Stimulated activated CD4-positive, alpha-beta T cell treated with anti-CD3 and anti-CD28 coated beads, Interleukin-12 subunit alpha, Interleukin-12 subunit beta, amount 100 ng/mL, for 48 hours (primary cell): Measurements from ENCODE around the gene CLCN3.
A peak's percentile ranks its signal among the peaks of the same experiment; 100 is the strongest.
"Not testable (repeated sequence)": the region's sequence is repeated elsewhere in the genome, so short reads cannot be mapped to it uniquely, and the experiment has no call there.

Experiments used
- DNase-seq, 3 donors: peaks; one replicate each; pipeline ENCODE4 v3.0.0-alpha.2; 2020; ENCODE audit warnings: low read depth in 2 of 3, low spot score in 1 of 3

The CLCN3 gene

GRCh38 chr4:169617306-169617705, 3.1 kb upstream of the CLCN3 start:
- no peak for DNase-seq

- DNase-seq = no peak
Observed at GRCh38 chr4:169618286-169618685, 2.1 kb upstream of the CLCN3 start.

GRCh38 chr4:169618986-169619385, 1.4 kb upstream of the CLCN3 start:
- DNase-seq = no peak

- DNase-seq = peak in 1 of 3 donors; percentile 32
Observed at GRCh38 chr4:169619518-169619957, 840 bp upstream of the CLCN3 start.

- no peak for DNase-seq
Observed at GRCh38 chr4:169620880-169621248, 486 bp downstream of the CLCN3 start.

GRCh38 chr4:169621731-169622492, 1.5 kb downstream of the CLCN3 start:
- peak in 1 of 3 donors; percentile 29 for DNase-seq

- no peak for DNase-seq
Observed at GRCh38 chr4:169622566-169622965, 2.2 kb downstream of the CLCN3 start.

GRCh38 chr4:169624012-169624411, 3.6 kb downstream of the CLCN3 start:
- not testable (repeated sequence) for DNase-seq

DNA sequence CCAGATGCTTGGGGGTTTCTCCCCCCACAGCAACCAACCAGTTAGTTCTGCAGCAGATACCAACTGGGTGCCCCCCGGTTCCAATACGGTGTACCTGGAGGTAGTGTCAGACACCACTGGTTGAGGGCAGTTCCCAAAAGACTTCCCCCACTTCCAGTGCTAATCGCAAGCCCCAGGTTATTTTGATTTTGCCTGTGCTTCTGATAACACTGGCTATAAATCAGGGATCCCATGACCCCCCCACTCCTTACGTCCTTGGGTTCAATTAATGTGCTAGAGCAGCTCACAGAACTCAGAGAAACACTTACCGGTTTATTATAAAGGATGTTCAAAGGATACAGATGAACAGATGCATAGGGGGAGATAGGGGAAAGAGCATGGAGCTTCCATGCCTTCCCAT, 5.5 kb downstream of the CLCN3 start:
- DNase-seq = no peak

- DNase-seq = no peak
Observed at GRCh38 chr4:169626331-169627282, 6.2 kb downstream of the CLCN3 start.

- DNase-seq = no peak
Observed at GRCh38 chr4:169627307-169627706, 6.9 kb downstream of the CLCN3 start.

DNA sequence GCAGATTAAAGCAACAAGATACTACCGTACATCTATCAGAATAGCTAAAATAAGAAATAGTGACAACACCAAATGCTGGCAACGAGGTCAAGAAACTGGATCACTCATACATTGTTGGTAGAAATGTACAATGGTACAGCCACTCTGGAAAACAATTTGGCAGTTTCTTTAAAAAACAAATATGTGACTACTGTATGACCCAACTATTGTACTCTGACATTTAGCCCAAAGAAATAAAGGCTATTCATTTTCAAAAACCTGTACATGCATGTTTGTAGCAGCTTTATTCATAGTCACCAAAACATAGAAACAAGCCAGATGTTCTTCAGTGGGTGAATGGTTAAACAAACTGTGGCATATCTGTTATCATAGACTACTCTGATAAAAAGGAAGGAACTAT, 8.2 kb downstream of the CLCN3 start:
- DNase-seq = no peak

DNA sequence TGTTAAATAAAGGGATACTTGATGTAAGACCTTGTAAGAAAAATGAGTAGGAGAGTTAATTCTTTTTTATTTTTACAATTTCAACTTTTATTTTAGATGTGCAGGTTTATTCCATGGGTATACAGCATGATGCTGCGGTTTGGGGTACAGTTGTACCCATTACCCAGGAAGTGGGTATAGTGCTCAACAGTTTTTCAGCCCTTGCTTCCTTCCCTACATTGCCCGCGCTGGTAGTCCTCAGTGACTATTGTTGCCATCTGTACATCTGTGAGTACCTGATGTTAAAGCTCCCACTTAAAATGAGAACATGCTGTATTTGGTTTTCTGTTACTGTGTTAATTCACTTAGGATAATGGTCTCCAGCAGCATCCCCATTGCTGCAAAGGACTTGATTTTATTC, 9.7 kb downstream of the CLCN3 start:
- no peak for DNase-seq

DNA sequence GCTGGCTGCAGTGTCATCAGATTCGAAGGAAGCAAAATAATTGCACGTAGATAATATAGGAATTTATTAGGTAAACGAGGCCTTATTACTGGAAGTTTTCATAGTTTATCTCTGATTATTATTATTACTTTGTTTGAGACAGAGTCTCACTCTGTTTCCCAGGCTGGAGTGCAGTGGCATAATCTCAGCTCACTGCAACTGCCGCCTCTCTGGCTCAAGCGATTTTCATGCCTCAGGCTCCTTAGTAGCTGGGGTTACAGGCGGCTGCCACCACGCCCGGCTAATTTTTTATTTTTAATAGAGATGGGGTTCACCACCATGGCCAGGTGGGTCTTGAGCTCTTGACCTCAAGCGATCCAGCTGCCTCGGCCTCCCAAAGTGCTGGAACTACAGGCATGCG, 12.5 kb downstream of the CLCN3 start:
- no peak for DNase-seq

DNA sequence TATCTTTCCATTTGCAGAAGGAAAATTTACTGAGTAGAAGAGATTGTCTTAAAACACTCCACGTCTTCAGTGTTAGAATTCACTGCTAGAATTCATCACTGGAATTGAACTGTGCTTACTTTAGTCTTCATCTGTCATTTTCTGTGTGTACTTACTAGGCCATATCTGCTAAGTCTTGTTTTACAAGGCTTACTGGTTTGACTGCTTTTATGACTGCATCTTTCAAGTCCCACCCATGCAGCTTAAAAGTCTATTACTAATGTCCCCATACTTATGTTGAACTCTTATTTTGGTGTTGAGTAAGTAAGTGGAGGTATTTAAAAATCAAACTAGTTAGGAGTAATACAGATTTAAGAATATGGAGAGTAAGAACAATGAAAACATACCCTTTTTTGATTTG, 14.6 kb downstream of the CLCN3 start:
- DNase-seq = no peak

- no peak for DNase-seq
Observed at GRCh38 chr4:169640261-169640870, 20.0 kb downstream of the CLCN3 start.

DNA sequence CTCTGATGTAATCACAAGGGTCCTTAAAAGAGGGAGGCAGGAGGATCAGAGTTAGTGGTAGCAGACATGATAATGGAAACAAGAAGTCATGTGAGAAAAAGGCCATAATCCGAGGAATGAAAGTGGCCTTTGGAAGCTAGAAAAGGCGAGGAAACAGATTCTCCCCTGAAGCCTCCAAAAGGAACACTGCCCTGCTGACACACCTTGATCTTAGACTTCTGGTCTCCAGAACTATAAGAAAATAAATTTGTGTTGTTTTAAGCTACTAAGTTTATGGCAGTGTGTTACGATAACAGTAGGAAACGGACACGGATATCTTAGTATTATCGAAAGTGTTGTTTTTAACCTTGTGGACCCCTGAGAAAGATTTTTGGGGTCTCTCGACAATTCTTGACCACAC, 24.4 kb downstream of the CLCN3 start:
- no peak for DNase-seq

DNA sequence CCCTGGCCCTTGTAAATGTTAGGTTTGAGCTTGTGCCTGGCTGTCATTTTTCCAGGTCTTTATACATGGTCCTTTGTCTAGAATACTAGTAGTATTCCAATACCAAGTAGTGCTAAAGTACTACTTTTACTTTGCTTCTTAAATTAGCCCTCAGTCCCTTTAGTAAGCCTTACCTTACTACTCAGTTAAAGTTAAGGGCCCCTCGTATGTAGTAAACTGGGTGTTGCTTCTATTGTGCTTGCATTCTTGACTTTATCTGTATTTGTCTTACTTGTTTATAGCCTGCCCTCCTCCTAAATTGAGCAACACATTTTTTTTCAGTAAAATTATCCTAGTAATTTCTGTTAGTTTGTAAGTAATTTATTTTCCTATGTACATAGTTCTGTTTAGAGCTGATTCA, 25.2 kb downstream of the CLCN3 start:
- DNase-seq = no peak

DNA sequence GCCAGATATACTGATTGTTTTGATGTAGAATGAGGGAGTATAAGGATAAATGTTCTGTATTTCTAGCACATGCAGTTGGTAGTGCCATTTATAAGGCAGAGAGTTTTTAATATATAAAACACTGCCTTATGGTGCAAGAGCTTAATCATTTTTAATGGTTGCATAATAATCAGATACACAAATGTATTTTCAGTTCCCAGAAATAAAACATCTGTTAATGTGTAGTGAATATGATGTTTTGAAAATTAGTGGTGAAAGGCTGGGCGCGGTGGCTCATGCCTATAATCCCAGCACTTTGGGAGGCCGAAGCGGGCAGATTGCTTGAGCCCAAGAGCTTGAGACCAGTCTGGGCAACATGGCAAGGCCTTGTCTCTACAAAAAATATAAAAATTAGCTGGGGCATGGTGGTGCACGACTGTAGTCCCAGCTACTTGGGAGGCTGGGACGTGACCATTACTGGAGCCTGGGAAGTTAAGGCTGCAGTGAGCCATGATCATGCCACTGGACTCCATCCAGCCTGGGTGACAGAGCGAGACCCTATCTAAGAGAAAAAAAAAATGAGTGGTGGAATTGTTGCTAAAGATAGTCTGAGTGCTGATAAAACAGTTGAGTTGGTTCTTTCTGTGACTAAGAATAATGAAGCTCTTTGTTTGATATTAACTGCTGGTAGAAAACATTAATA, 29.3 kb downstream of the CLCN3 start:
- no peak for DNase-seq

- DNase-seq = no peak
Observed at GRCh38 chr4:169650227-169650936, 30.0 kb downstream of the CLCN3 start.

DNA sequence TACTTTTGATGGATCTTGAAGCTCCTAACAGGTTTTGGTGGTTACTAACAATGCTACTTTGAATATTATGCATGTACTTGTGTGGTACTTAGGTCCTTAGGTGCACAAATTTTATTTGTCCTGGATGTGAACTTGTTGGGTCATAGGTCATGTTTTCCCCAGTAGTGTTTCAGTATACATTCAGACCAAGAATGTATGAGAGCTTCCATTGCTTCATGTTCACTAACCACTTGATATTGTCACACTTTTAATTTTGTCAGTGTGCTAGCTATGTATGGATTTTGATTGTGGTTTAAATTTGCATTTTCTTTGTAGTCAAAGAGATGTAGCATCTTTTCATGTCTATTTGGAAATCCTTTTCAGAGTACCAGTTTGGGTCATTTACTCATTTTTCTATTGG, 32.2 kb downstream of the CLCN3 start:
- no peak for DNase-seq
